ENCODE results near the gene TMEM54.

The TMEM54 gene

DNA sequence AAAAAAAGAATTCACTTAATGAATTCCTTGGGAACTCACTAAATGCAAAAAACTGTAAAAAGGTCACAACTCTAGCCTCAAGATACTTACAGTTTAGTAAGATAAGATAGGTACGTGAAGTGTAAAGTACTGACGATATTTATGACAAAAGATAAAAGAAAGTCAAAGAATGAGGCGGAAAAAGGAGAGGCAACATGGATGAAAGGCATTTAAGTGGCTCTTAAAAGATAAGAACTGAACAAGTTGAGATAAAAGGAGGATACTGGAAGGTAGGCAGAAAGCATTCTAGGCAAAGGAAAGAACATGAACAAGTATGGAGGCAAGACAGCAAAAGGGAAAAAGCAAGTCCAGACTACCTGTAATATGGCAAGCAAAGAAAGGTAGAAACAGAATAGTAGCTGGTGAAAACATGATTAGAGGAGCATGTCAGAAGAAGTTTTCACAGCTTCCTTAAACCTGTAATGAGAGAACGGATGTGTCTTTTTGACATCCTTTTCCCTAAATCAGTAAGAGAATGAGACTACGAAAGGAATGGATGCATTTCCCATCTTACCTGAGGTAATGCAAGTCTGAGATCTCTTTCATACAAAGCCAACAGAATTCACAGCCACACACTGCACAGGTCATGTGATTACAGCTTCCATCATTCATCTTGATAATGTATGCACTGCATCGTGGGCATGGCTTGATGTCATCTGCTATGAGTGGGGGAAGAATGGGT is 46.6 kb upstream of the TMEM54 start:
- Histone ChIP-seq H3K4ac (ENCODE audit: low read depth in 1 of 2, low read length in 2 of 2) (no peak overlapping the region), H3K18ac (ENCODE audit: low read depth in 1 of 2, low read length in 2 of 2) (no peak overlapping the region), H3K4me2 (ENCODE audit: low read length, poor library complexity, severe bottlenecking) (no peak overlapping the region), H3K23ac (ENCODE audit: low read length in 2 of 2) (no peak overlapping the region), H3K14ac (ENCODE audit: low read length in 2 of 2) (no peak overlapping the region), H3K4me3 (ENCODE audit: insufficient read depth in 1 of 2, low read depth in 1 of 2, low read length in 2 of 2) (no peak overlapping the region), H2BK12ac (ENCODE audit: low read length in 2 of 2) (no peak overlapping the region), H2AFZ (ENCODE audit: low read depth, low read length) (no peak overlapping the region), H4K91ac (ENCODE audit: low read length) (no peak overlapping the region), H3K27me3 (ENCODE audit: control insufficient read depth in 1 of 2, insufficient read depth in 1 of 2, low read length in 2 of 2) (no peaks in the 10 kb centered on the region), H3K36me3 (ENCODE audit: control insufficient read depth in 1 of 2, insufficient read depth in 2 of 2, low read depth in 1 of 2, low read length in 2 of 2) (peaks cover 7 to 49% of the 10 kb centered on the region in 2 experiments), H3K79me1 (replicated peaks; ENCODE audit: low read length, poor library complexity, severe bottlenecking) (peaks cover 9% of the 10 kb centered on the region), H3K9ac (ENCODE audit: low read length) (no peak overlapping the region), H2BK5ac (ENCODE audit: low read depth, low read length, poor library complexity, severe bottlenecking) (no peak overlapping the region), H2BK15ac (ENCODE audit: low read depth, poor library complexity, severe bottlenecking) (no peak overlapping the region), H2AK5ac (ENCODE audit: low read length, severe bottlenecking) (no peak overlapping the region), H4K8ac (ENCODE audit: low read length) (no peak overlapping the region), H3K27ac (ENCODE audit: low read length, poor library complexity, severe bottlenecking) (no peak overlapping the region), H3K4me1 (ENCODE audit: control insufficient read depth, insufficient read depth, low read depth, low read length) (peaks cover 3% of the 10 kb centered on the region), H3K9me3 (ENCODE audit: control insufficient read depth, low read length) (no peaks in the 10 kb centered on the region), H2BK120ac (ENCODE audit: low read depth, low read length) (no peak overlapping the region)
- 89% methylated on average over 5 of the region's 6 CpGs for WGBS
- no peak for DNase-seq

DNA sequence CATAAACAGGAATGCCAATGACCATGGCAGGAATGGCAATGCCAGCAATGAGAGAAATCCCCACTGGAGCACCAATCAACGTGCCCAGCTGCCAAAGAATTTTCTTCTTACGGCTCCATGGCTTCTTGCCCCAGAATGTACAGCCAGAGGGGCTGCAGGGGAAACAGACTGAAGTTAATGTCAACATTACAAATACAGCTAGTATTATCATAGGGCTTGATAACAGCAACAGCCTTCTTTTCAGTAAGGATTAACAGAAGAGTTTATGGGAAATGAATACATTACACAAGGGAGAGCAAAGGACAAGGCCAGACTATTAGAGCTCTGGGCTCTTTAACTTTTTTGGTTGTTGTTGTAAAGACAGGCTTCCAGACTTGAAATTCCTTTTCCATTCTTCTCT is 45.2 kb upstream of the TMEM54 start:
- Histone ChIP-seq H3K4ac (ENCODE audit: low read depth in 1 of 2, low read length in 2 of 2) (no peak overlapping the region), H3K9me3 (ENCODE audit: control insufficient read depth, low read length) (no peaks in the 10 kb centered on the region), H3K4me1 (ENCODE audit: control insufficient read depth, insufficient read depth, low read depth, low read length) (peaks cover 3% of the 10 kb centered on the region), H3K4me2 (ENCODE audit: low read length, poor library complexity, severe bottlenecking) (no peak overlapping the region), H2BK15ac (ENCODE audit: low read depth, poor library complexity, severe bottlenecking) (no peak overlapping the region), H3K18ac (ENCODE audit: low read depth in 1 of 2, low read length in 2 of 2) (no peak overlapping the region), H2BK120ac (ENCODE audit: low read depth, low read length) (no peak overlapping the region), H3K23ac (ENCODE audit: low read length in 2 of 2) (no peak overlapping the region), H3K79me1 (replicated peaks; ENCODE audit: low read length, poor library complexity, severe bottlenecking) (peaks cover 6% of the 10 kb centered on the region), H2BK5ac (ENCODE audit: low read depth, low read length, poor library complexity, severe bottlenecking) (no peak overlapping the region), H4K91ac (ENCODE audit: low read length) (no peak overlapping the region), H3K14ac (ENCODE audit: low read length in 2 of 2) (no peak overlapping the region), H3K4me3 (ENCODE audit: insufficient read depth in 1 of 2, low read depth in 1 of 2, low read length in 2 of 2) (no peak overlapping the region), H2AFZ (ENCODE audit: low read depth, low read length) (no peak overlapping the region), H4K8ac (ENCODE audit: low read length) (no peak overlapping the region), H2BK12ac (ENCODE audit: low read length in 2 of 2) (no peak overlapping the region), H2AK5ac (ENCODE audit: low read length, severe bottlenecking) (no peak overlapping the region), H3K27ac (ENCODE audit: low read length, poor library complexity, severe bottlenecking) (no peak overlapping the region), H3K27me3 (ENCODE audit: control insufficient read depth in 1 of 2, insufficient read depth in 1 of 2, low read length in 2 of 2) (no peaks in the 10 kb centered on the region), H3K36me3 (ENCODE audit: control insufficient read depth in 1 of 2, insufficient read depth in 2 of 2, low read depth in 1 of 2, low read length in 2 of 2) (peaks cover 10 to 59% of the 10 kb centered on the region in 2 experiments), H3K9ac (ENCODE audit: low read length) (no peak overlapping the region)
- WGBS, result 92% methylated on average over 2 of the region's 2 CpGs
- no peak for DNase-seq

DNA sequence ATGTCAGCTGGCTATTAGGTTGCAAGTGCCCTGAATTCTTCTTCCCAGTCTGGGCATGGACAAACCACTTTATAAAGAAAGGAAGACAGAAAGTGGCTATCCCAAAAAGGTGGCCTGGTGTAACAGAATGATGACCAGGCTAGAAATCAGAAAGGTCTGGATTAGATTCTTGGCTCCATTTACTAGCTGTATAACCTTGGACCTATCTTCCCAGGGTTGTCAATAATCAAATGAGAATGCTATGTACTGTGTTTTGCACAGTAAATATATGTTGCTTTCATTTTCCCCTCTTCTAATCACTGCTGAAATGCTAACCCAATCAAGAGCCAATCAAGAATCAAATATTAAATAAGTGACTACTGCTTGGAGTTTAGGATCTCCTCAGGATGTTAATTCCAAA is 43.0 kb upstream of the TMEM54 start:
- peaks cover 10 to 64% of the 10 kb centered on the region in 2 experiments for H3K36me3 ChIP-seq (ENCODE audit: control insufficient read depth in 1 of 2, insufficient read depth in 2 of 2, low read depth in 1 of 2, low read length in 2 of 2)
- H2BK5ac ChIP-seq (ENCODE audit: low read depth, low read length, poor library complexity, severe bottlenecking), result no peak overlapping the region
- no peak overlapping the region for H3K4ac ChIP-seq (ENCODE audit: low read depth in 1 of 2, low read length in 2 of 2)
- no peaks in the 10 kb centered on the region for H3K27me3 ChIP-seq (ENCODE audit: control insufficient read depth in 1 of 2, insufficient read depth in 1 of 2, low read length in 2 of 2)
- H4K91ac ChIP-seq (ENCODE audit: low read length), result no peak overlapping the region
- no peaks in the 10 kb centered on the region for H3K9me3 ChIP-seq (ENCODE audit: control insufficient read depth, low read length)
- H3K79me1 ChIP-seq (replicated peaks; ENCODE audit: low read length, poor library complexity, severe bottlenecking), result peaks cover 1% of the 10 kb centered on the region
- H3K9ac ChIP-seq (ENCODE audit: low read length), result no peak overlapping the region
- H3K18ac ChIP-seq (ENCODE audit: low read depth in 1 of 2, low read length in 2 of 2), result no peak overlapping the region
- H2AK5ac ChIP-seq (ENCODE audit: low read length, severe bottlenecking), result no peak overlapping the region
- no peak overlapping the region for H3K4me3 ChIP-seq (ENCODE audit: insufficient read depth in 1 of 2, low read depth in 1 of 2, low read length in 2 of 2)
- no peak overlapping the region for H3K27ac ChIP-seq (ENCODE audit: low read length, poor library complexity, severe bottlenecking)
- H3K4me1 ChIP-seq (ENCODE audit: control insufficient read depth, insufficient read depth, low read depth, low read length), result peaks cover 4% of the 10 kb centered on the region
- no peak overlapping the region for H2BK15ac ChIP-seq (ENCODE audit: low read depth, poor library complexity, severe bottlenecking)
- no peak overlapping the region for H4K8ac ChIP-seq (ENCODE audit: low read length)
- no peak overlapping the region for H3K23ac ChIP-seq (ENCODE audit: low read length in 2 of 2)
- H2BK120ac ChIP-seq (ENCODE audit: low read depth, low read length), result no peak overlapping the region
- H2AFZ ChIP-seq (ENCODE audit: low read depth, low read length), result no peak overlapping the region
- no peak for DNase-seq
- H3K4me2 ChIP-seq (ENCODE audit: low read length, poor library complexity, severe bottlenecking), result no peak overlapping the region
- no peak overlapping the region for H3K14ac ChIP-seq (ENCODE audit: low read length in 2 of 2)
- no peak overlapping the region for H2BK12ac ChIP-seq (ENCODE audit: low read length in 2 of 2)

DNA sequence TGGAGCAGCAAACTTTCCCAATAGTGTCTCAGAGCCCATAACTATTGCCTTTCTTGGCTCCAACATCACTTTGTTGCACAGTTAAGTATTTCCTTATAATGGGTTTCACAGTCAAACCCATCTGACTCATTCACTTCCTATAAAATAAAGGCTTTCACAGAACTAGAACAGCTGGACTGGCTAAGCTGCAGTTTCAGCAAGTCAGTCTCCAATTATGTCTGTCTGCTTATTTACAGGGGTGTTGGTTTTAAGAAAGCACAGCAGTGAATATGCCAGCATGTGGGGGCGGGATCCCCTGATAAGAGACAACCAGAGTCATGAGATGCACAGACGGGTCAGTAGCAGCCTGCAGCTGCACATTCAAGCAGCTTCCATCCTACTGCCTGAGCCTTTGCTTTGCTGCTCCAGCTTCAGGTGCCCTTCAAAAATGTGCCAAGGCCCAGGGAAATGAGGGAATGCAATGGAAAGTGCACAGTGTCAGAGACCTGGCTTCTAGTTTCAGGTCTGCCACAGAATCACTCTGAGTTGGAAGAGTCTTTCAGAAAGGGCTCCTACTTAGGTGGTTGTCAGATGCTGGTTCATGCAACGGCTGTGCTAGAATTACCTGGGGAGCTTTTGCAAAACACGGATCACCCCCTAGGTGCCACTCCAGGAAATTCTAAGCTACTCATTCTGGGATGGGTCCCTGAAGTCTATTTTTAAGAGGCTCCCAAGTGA is 38.6 kb upstream of the TMEM54 start:
- Histone ChIP-seq H3K18ac (ENCODE audit: low read depth in 1 of 2, low read length in 2 of 2) (no peak overlapping the region), H2AFZ (ENCODE audit: low read depth, low read length) (no peak overlapping the region), H3K9me3 (ENCODE audit: control insufficient read depth, low read length) (no peaks in the 10 kb centered on the region), H3K14ac (ENCODE audit: low read length in 2 of 2) (no peak overlapping the region), H3K4me1 (ENCODE audit: control insufficient read depth, insufficient read depth, low read depth, low read length) (peaks cover 10% of the 10 kb centered on the region), H3K4ac (ENCODE audit: low read depth in 1 of 2, low read length in 2 of 2) (no peak overlapping the region), H3K4me3 (ENCODE audit: insufficient read depth in 1 of 2, low read depth in 1 of 2, low read length in 2 of 2) (peak overlapping the region in 1 of 2 experiments; percentile 31), H2AK5ac (ENCODE audit: low read length, severe bottlenecking) (no peak overlapping the region), H3K79me1 (replicated peaks; ENCODE audit: low read length, poor library complexity, severe bottlenecking) (no peaks in the 10 kb centered on the region), H4K91ac (ENCODE audit: low read length) (no peak overlapping the region), H3K23ac (ENCODE audit: low read length in 2 of 2) (no peak overlapping the region), H3K27me3 (ENCODE audit: control insufficient read depth in 1 of 2, insufficient read depth in 1 of 2, low read length in 2 of 2) (no peaks in the 10 kb centered on the region), H4K8ac (ENCODE audit: low read length) (no peak overlapping the region), H3K4me2 (ENCODE audit: low read length, poor library complexity, severe bottlenecking) (no peak overlapping the region), H2BK120ac (ENCODE audit: low read depth, low read length) (no peak overlapping the region), H3K36me3 (ENCODE audit: control insufficient read depth in 1 of 2, insufficient read depth in 2 of 2, low read depth in 1 of 2, low read length in 2 of 2) (peaks cover 11 to 66% of the 10 kb centered on the region in 2 experiments), H2BK5ac (ENCODE audit: low read depth, low read length, poor library complexity, severe bottlenecking) (no peak overlapping the region), H3K9ac (ENCODE audit: low read length) (peak overlapping the region; percentile 15), H2BK15ac (ENCODE audit: low read depth, poor library complexity, severe bottlenecking) (no peak overlapping the region), H2BK12ac (ENCODE audit: low read length in 2 of 2) (no peak overlapping the region), H3K27ac (ENCODE audit: low read length, poor library complexity, severe bottlenecking) (no peak overlapping the region)
- WGBS, result 64% methylated on average over 4 of the region's 4 CpGs
- DNase-seq, result peak; percentile 77
